Esophagus squamous epithelium (tissue), 5 donors: ENCODE measurements around the gene ERN1. TPM values are rescaled to one million over a fixed set of nuclear protein-coding genes. Genes with fewer than 3 reads are reported as not detected.
"Not testable (repeated sequence)": the region's sequence is repeated elsewhere in the genome, so short reads cannot be mapped to it uniquely, and the experiment has no call there.

Experiments used
- DNase-seq: peaks from one replicate; lab custom pipeline; 2025; lab: John Stamatoyannopoulos, UW
- H3K27ac ChIP-seq, 4 donors: fragments of 200-600 bp; sonication (generic); one replicate each; pipeline ENCODE4 v1.5.1; 2016 to 2019; ENCODE audit warnings: mild to moderate bottlenecking in 1 of 4
- H3K27me3 ChIP-seq, 4 donors: fragments of 200-600 bp; sonication (generic); 1 replicate in 3 of 4; 2 replicates in 1 of 4; pipeline versions ENCODE4 v1.5.1 to v1.6.0; 2017 to 2021; ENCODE audit warnings: antibody characterized with exemption in 1 of 4
- H3K36me3 ChIP-seq, 3 donors: fragments of 200-600 bp; sonication (generic); one replicate each; pipeline ENCODE4 v1.5.1; 2016 to 2019
- H3K4me1 ChIP-seq, 3 donors: fragments of 200-600 bp; sonication (generic); one replicate each; pipeline ENCODE4 v1.5.1; 2017 to 2019
- H3K4me3 ChIP-seq, 4 donors: fragments of 200-600 bp; sonication (generic); 1 replicate in 3 of 4; 2 replicates in 1 of 4; pipeline ENCODE4 v1.5.1; 2016 to 2019; ENCODE audit warnings: mild to moderate bottlenecking in 2 of 4, moderate library complexity in 1 of 4
- H3K9me3 ChIP-seq, 3 donors: fragments of 200-600 bp; sonication (generic); one replicate each; pipeline ENCODE4 v1.5.1; 2016 to 2019
- CTCF ChIP-seq, 6 experiments: fragments of 450-650 bp in 4 of 6; fragments of 200-600 bp in 2 of 6; sonication (generic) in 2 of 6; IDR thresholded peaks; one replicate each; pipeline ENCODE4 v1.5.1; 2016 to 2019; ENCODE audit warnings: antibody characterized with exemption in 6 of 6, mild to moderate bottlenecking in 4 of 6, moderate library complexity in 4 of 6
- POLR2A ChIP-seq, 4 donors: fragments of 450-650 bp; IDR thresholded peaks; one replicate each; pipeline ENCODE4 v1.6.1; 2017; ENCODE audit warnings: antibody characterized with exemption in 4 of 4, mild to moderate bottlenecking in 4 of 4, moderate library complexity in 3 of 4
- WGBS, 2 donors: methylation state at CpG; one replicate each; pipeline ENCODE4 v1.1.5; 2018; 5-methylcytosine and 5-hydroxymethylcytosine counted together
- intact Hi-C: fragments of 100-400 bp; cut with DNase I; formaldehyde crosslinking; loops from one replicate; pipeline ENCODE4 v1.15.0; 2022
- total RNA-seq, 4 donors: library from RNA; depleted of rRNA; stranded (reverse); fragments of >200 nt; gene quantifications; one replicate each; pipeline ENCODE4 v1.1.0, GENCODE V29; 2016
- donor health status: DM: yes; HTN: yes; CAD: no.

The ERN1 gene
- total RNA-seq, 4 donors from 2014 or later: 9.2 to 19.1 (median 15.1) TPM

GRCh38 chr17:64125937-64126336 is 4.0 kb downstream of the ERN1 start:
- peaks cover 8 to 59% (median 22%) of the 10 kb centered on the region in 3 donors for H3K4me1 ChIP-seq
- 59 to 65% methylated on average over 3 of the region's 3 CpGs for whole genome bisulfite sequencing, 2 donors
- intact Hi-C loops: no loop called here
- H3K27me3 ChIP-seq: no peaks in the 10 kb centered on the region
- H3K4me3 ChIP-seq: no peak overlapping the region
- H3K27ac ChIP-seq: no peak overlapping the region
- TF ChIP-seq POLR2A (IDR thresholded peaks at IDR 0.05) (no peak), CTCF (IDR thresholded peaks at IDR 0.05) (no peak)
- H3K9me3 ChIP-seq: no peaks in the 10 kb centered on the region
- peaks cover 0 to 9% (median 0%) of the 10 kb centered on the region in 3 donors for H3K36me3 ChIP-seq
- DNase-seq: no peak

GRCh38 chr17:64124609-64125008 is 5.3 kb downstream of the ERN1 start:
- 83 to 94% methylated on average over 3 of the region's 3 CpGs for WGBS, 2 donors
- H3K27me3 ChIP-seq: no peaks in the 10 kb centered on the region
- intact Hi-C loops: no loop called here
- H3K9me3 ChIP-seq: no peaks in the 10 kb centered on the region
- TF ChIP-seq POLR2A (IDR thresholded peaks at IDR 0.05) (no peak), CTCF (IDR thresholded peaks at IDR 0.05) (no peak)
- H3K36me3 ChIP-seq: peaks cover 0 to 9% (median 0%) of the 10 kb centered on the region in 3 donors
- no peak overlapping the region for H3K4me3 ChIP-seq
- H3K27ac ChIP-seq: no peak overlapping the region
- H3K4me1 ChIP-seq: peaks cover 10 to 64% (median 17%) of the 10 kb centered on the region in 3 donors
- DNase-seq: no peak

GRCh38 chr17:64123114-64123513 is 6.8 kb downstream of the ERN1 start:
- TF ChIP-seq CTCF (IDR thresholded peaks at IDR 0.05): no peak
- TF ChIP-seq POLR2A (IDR thresholded peaks at IDR 0.05): no peak
- H3K27ac ChIP-seq: no peak overlapping the region
- H3K4me3 ChIP-seq: no peak overlapping the region
- intact Hi-C loops: no loop called here
- H3K4me1 ChIP-seq: peaks cover 18 to 67% (median 22%) of the 10 kb centered on the region in 3 donors
- peaks cover 0 to 9% (median 0%) of the 10 kb centered on the region in 3 donors for H3K36me3 ChIP-seq
- no peaks in the 10 kb centered on the region for H3K9me3 ChIP-seq
- DNase-seq: no peak
- 81 to 92% methylated on average over 4 of the region's 4 CpGs for WGBS, 2 donors
- no peaks in the 10 kb centered on the region for H3K27me3 ChIP-seq

GRCh38 chr17:64120972-64121786 is 8.8 kb downstream of the ERN1 start:
- H3K4me3 ChIP-seq, DNase-seq, H3K9me3 ChIP-seq, H3K27me3 ChIP-seq, H3K36me3 ChIP-seq, intact Hi-C loops: not testable (repeated sequence)
- 80% methylated on average over 12 to 13 of the region's 13 CpGs for WGBS, 2 donors
- Histone ChIP-seq H3K27ac (peak overlapping the region in 1 of 4 donors; percentile 40), H3K4me1 (peaks cover 17 to 56% (median 27%) of the 10 kb centered on the region in 3 donors)

- intact Hi-C loops: no loop called here
- Histone ChIP-seq H3K9me3 (no peaks in the 10 kb centered on the region), H3K27ac (no peak overlapping the region), H3K4me1 (peaks cover 26 to 56% (median 35%) of the 10 kb centered on the region in 3 donors), H3K4me3 (no peak overlapping the region), H3K36me3 (peaks cover 0 to 9% (median 0%) of the 10 kb centered on the region in 3 donors), H3K27me3 (no peaks in the 10 kb centered on the region)
- WGBS, 2 donors: 79 to 89% methylated on average over 3 of the region's 3 CpGs
- TF ChIP-seq CTCF (IDR thresholded peaks at IDR 0.05): no peak
- no peak for TF ChIP-seq POLR2A (IDR thresholded peaks at IDR 0.05)
- no peak for DNase-seq
Observed at GRCh38 chr17:64120159-64120810, 9.7 kb downstream of the ERN1 start.
